PC-3 (cell line): ENCODE measurements around the gene GATM.

Source experiments
- EZH2 ChIP-seq: fragments of 300-600 bp; sonication (generic); IDR thresholded peaks from one replicate; pipeline ENCODE4 v1.6.1; 2017; ENCODE audit warnings: antibody characterized with exemption, mild to moderate bottlenecking, low read length; ENCODE audit not compliant: unreplicated experiment
- TF ChIP-seq, protein P1 (sequence below): fragments of 300-600 bp; sonication (generic); conservative IDR thresholded peaks from 2 replicates; pipeline ENCODE4 v1.5.1; 2017; ENCODE audit warnings: antibody characterized with exemption, low read depth, mild to moderate bottlenecking, low read length

DNA sequence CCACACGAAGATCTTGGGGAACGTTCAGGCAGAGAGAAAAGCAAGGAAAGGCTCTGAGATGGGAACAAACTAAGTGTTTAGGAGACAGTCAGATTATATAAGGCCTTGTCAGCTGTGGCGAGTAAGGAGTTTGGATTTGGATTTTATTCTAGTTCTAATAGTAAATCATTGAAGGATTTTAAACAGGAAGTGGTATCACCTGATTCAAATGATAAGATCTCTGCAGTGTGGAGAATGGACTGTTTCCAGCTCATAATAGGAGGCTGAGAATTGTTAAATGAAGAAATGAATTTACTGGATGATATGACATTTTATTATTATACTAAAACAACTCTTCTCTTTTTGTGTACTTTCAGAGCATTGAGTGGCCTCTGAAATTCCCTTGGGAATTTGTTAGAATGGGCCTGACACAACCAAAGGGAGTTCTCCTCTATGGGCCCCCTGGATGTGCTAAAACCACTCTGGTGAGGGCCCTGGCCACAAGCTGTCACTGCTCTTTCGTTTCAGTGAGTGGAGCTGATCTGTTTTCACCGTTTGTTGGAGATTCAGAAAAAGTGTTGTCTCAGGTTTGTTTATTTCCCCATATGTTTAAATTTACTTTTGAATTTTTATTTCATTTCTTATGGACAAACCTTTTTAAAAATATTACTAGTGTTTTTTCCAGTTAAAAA, 36.0 kb upstream of the GATM start:
- TF ChIP-seq, protein P1, sequence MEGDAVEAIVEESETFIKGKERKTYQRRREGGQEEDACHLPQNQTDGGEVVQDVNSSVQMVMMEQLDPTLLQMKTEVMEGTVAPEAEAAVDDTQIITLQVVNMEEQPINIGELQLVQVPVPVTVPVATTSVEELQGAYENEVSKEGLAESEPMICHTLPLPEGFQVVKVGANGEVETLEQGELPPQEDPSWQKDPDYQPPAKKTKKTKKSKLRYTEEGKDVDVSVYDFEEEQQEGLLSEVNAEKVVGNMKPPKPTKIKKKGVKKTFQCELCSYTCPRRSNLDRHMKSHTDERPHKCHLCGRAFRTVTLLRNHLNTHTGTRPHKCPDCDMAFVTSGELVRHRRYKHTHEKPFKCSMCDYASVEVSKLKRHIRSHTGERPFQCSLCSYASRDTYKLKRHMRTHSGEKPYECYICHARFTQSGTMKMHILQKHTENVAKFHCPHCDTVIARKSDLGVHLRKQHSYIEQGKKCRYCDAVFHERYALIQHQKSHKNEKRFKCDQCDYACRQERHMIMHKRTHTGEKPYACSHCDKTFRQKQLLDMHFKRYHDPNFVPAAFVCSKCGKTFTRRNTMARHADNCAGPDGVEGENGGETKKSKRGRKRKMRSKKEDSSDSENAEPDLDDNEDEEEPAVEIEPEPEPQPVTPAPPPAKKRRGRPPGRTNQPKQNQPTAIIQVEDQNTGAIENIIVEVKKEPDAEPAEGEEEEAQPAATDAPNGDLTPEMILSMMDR = no peak
- TF ChIP-seq EZH2 = no peak
